SU-DHL-6 (cell line): ENCODE data around the gene CBX6.

Experiments used
- H2AFZ ChIP-seq: fragments of 200-600 bp; sonication (generic); 2 replicates; pipeline ENCODE4 v1.6.1; 2014; ENCODE audit warnings: low read depth, mild to moderate bottlenecking, moderate library complexity, mixed read lengths, antibody characterized with exemption, low read length; ENCODE audit not compliant: severe bottlenecking
- H3F3A ChIP-seq: fragments of 200-600 bp; shearing (Covaris generic); 2 replicates; pipeline ENCODE4 v1.6.0; 2016; ENCODE audit warnings: antibody characterized with exemption, mild to moderate bottlenecking; ENCODE audit not compliant: insufficient read depth
- H3K27ac ChIP-seq: fragments of 200-600 bp; sonication (generic); 2 replicates; pipeline ENCODE4 v1.5.1; 2016; ENCODE audit warnings: low read depth, mild to moderate bottlenecking, low read length, moderate library complexity, mixed read lengths
- H3K27me3 ChIP-seq: fragments of 200-600 bp; sonication (generic), shearing (Covaris generic); 2 replicates; pipeline ENCODE4 v1.6.0; 2014; ENCODE audit warnings: mild to moderate bottlenecking, low read length
- H3K36me3 ChIP-seq: fragments of 200-600 bp; sonication (generic); 2 replicates; pipeline ENCODE4 v1.6.1; 2014; ENCODE audit warnings: mild to moderate bottlenecking, low read length, mixed read lengths
- H3K4me2 ChIP-seq: fragments of 300-600, 200-600 bp; shearing (Covaris generic), sonication (generic); 2 replicates; pipeline ENCODE4 v1.6.0; 2014; ENCODE audit warnings: low read length, low read depth, mild to moderate bottlenecking; ENCODE audit not compliant: poor library complexity, severe bottlenecking
- H3K4me3 ChIP-seq: fragments of 200-600 bp; sonication (generic); 2 replicates; pipeline ENCODE4 v1.5.1; 2014; ENCODE audit warnings: antibody characterized with exemption, low read length, mild to moderate bottlenecking, mixed read lengths; ENCODE audit not compliant: insufficient read depth, poor library complexity, severe bottlenecking
- H3K79me2 ChIP-seq: fragments of 200-600 bp; sonication (generic); 2 replicates; pipeline ENCODE4 v1.6.1; 2014; ENCODE audit warnings: mild to moderate bottlenecking, low read length, moderate library complexity; ENCODE audit not compliant: insufficient read depth
- H3K9ac ChIP-seq: fragments of 200-600 bp; sonication (generic); 2 replicates; pipeline ENCODE4 v1.7.0; 2014; ENCODE audit warnings: mild to moderate bottlenecking, low read length
- H3K9me2 ChIP-seq: fragments of 200-600 bp; sonication (generic); replicated peaks from 2 replicates; pipeline ENCODE4 v1.6.1; 2014; ENCODE audit warnings: low read length; ENCODE audit not compliant: insufficient read depth
- H3K9me3 ChIP-seq: fragments of 200-600 bp; sonication (generic); 2 replicates; pipeline ENCODE4 v1.6.1; 2014; ENCODE audit warnings: low read length, mixed read lengths; ENCODE audit not compliant: insufficient read depth
- H4K20me1 ChIP-seq: fragments of 200-600 bp; sonication (generic); 2 replicates; pipeline ENCODE4 v1.6.1; 2014; ENCODE audit warnings: low read depth, mild to moderate bottlenecking, antibody characterized with exemption, low read length, moderate library complexity, mixed read lengths
- EZH2phosphoT487 ChIP-seq: fragments of 200-600 bp; sonication (generic), shearing (Covaris generic); conservative IDR thresholded peaks from 2 replicates; pipeline ENCODE4 v1.6.1; 2018; ENCODE audit warnings: mild to moderate bottlenecking, antibody characterized with exemption, low read length, moderate library complexity, mixed read lengths
- TF ChIP-seq, protein P1 (sequence below): fragments of 200-600 bp; sonication (generic); IDR thresholded peaks from one replicate; pipeline ENCODE4 v1.5.1; 2017; ENCODE audit warnings: antibody characterized with exemption, mild to moderate bottlenecking, low read length, moderate library complexity; ENCODE audit not compliant: insufficient read depth, poor library complexity, severe bottlenecking

Gene CBX6

DNA sequence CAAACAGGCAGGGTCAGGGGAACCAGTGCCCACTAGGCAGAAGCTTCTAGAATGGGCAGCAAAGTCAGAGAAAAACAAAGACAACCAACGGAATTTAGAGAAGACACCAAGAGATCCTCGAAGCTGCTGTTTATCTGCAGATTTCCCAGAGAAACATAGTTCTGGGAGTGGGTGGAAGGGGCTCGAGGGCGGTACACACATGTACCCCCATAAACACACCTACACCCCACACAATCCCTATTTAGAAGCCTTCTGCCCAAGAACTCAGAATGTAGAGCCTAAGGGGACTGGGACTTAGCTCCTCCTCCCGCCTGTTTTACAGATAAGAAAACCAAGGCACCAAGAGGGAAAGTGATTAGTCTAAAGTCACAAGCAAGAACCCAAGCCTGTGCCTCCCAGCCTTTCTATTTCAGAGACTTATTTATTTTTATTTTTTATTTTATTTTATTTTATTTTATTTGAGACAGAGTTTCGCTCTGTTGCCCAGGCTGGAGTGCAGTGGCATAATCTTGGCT lies 34.5 kb downstream of the CBX6 start:
- H3K9ac ChIP-seq, result no peak overlapping the region
- H2AFZ ChIP-seq, result no peak overlapping the region
- H3K9me2 ChIP-seq, result no peaks in the 10 kb centered on the region
- H3K36me3 ChIP-seq, result no peaks in the 10 kb centered on the region
- H3K27me3 ChIP-seq, result no peaks in the 10 kb centered on the region
- H3K4me2 ChIP-seq, result no peak overlapping the region
- no peaks in the 10 kb centered on the region for H3K9me3 ChIP-seq
- H3K4me3 ChIP-seq, result no peak overlapping the region
- no peaks in the 10 kb centered on the region for H4K20me1 ChIP-seq
- H3K79me2 ChIP-seq, result no peaks in the 10 kb centered on the region
- no peak overlapping the region for H3K27ac ChIP-seq
- H3F3A ChIP-seq, result no peaks in the 10 kb centered on the region
- TF ChIP-seq EZH2phosphoT487, result no peak

DNA sequence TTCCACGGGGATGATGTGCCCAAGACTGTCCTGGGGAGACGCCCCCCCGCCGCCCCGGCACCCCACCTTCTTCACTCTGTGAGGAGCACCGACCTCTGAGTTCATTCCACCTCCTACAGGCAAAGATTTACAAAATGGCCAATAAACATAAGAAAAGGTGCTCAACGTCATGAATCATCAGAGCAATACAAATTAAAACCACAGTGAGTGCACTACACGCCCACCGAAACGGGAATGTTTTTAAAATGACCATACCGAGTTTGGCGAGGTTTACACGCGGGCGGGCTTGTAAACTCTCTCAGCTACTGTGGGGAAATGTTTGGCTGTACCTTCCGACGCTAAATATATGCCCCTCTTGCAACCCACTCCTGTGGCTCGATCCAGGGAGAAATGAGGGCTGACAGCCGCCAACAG lies 36.1 kb downstream of the CBX6 start:
- Histone ChIP-seq H3K9me3 (no peaks in the 10 kb centered on the region), H3F3A (no peaks in the 10 kb centered on the region), H2AFZ (no peak overlapping the region), H3K4me3 (no peak overlapping the region), H3K9me2 (no peaks in the 10 kb centered on the region), H3K79me2 (no peaks in the 10 kb centered on the region), H4K20me1 (no peaks in the 10 kb centered on the region), H3K4me2 (no peak overlapping the region), H3K27me3 (no peaks in the 10 kb centered on the region), H3K36me3 (no peaks in the 10 kb centered on the region), H3K27ac (no peak overlapping the region), H3K9ac (no peak overlapping the region)
- TF ChIP-seq, protein P1, sequence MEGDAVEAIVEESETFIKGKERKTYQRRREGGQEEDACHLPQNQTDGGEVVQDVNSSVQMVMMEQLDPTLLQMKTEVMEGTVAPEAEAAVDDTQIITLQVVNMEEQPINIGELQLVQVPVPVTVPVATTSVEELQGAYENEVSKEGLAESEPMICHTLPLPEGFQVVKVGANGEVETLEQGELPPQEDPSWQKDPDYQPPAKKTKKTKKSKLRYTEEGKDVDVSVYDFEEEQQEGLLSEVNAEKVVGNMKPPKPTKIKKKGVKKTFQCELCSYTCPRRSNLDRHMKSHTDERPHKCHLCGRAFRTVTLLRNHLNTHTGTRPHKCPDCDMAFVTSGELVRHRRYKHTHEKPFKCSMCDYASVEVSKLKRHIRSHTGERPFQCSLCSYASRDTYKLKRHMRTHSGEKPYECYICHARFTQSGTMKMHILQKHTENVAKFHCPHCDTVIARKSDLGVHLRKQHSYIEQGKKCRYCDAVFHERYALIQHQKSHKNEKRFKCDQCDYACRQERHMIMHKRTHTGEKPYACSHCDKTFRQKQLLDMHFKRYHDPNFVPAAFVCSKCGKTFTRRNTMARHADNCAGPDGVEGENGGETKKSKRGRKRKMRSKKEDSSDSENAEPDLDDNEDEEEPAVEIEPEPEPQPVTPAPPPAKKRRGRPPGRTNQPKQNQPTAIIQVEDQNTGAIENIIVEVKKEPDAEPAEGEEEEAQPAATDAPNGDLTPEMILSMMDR, result no peak
- no peak for TF ChIP-seq EZH2phosphoT487

DNA sequence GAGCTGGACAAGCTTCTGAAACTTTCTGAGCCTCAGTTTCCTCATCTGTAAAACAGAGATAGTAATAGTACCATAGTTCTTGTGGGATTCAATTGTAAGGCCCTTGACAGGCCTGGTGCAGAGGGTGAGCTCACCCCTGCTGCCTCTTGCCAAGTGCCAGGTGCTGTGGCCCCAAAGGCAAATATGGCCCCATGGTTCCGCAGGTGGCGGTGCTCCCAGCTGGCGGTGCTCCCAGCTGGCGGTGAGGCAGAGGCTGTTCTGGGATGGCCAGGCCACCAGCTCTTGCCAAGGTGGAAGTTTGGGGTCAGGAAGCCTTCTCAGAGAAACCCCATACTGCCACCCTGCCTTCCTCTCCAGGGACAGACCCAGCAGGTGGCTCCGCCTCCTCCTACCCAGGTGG lies 37.0 kb downstream of the CBX6 start:
- H3K9me3 ChIP-seq, result no peaks in the 10 kb centered on the region
- H3K79me2 ChIP-seq, result no peaks in the 10 kb centered on the region
- no peak overlapping the region for H2AFZ ChIP-seq
- no peaks in the 10 kb centered on the region for H3K36me3 ChIP-seq
- no peaks in the 10 kb centered on the region for H3F3A ChIP-seq
- no peak overlapping the region for H3K9ac ChIP-seq
- no peaks in the 10 kb centered on the region for H3K9me2 ChIP-seq
- H4K20me1 ChIP-seq, result no peaks in the 10 kb centered on the region
- no peak overlapping the region for H3K27ac ChIP-seq
- H3K4me3 ChIP-seq, result no peak overlapping the region
- no peak for TF ChIP-seq EZH2phosphoT487
- TF ChIP-seq, protein P1, result no peak
- H3K27me3 ChIP-seq, result no peaks in the 10 kb centered on the region
- H3K4me2 ChIP-seq, result no peak overlapping the region

DNA sequence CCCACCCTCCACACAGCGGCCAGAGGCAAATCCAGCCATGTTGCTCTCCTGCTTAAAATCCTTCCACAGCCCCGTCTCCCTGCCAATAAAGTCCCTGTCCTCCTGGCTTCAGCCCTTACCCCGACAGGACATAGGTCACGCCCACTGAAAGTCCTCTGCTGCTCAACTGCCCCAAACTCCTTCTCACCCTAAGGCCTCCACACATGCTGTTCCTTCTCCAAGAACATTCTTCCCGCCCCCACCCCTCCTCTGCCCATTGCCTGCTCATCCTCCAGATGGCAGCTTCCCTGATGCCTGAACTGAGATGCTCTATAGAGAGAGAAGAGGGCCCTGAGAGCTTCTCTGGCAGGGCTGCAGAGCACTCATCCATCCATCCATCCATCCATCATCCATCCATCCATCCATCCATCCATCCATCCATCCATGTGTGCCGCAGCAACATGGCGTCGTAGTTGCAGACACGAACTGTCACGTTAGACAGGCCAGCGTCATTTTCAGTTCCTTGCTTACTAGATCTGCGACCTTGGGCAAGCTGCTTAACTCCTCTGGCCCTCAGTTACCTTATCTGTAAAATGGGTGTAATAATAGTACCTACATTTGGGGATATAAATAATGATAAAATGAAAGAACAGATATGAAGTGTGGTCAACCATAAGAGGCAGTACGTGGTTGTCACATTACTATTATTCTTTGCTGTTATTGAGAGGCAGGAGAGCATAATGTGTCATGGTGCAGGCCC lies 37.6 kb downstream of the CBX6 start:
- H3K36me3 ChIP-seq, result no peaks in the 10 kb centered on the region
- no peaks in the 10 kb centered on the region for H3K79me2 ChIP-seq
- H4K20me1 ChIP-seq, result no peaks in the 10 kb centered on the region
- H3K9me2 ChIP-seq, result no peaks in the 10 kb centered on the region
- no peak overlapping the region for H3K4me2 ChIP-seq
- no peak overlapping the region for H3K9ac ChIP-seq
- TF ChIP-seq EZH2phosphoT487, result no peak
- TF ChIP-seq, protein P1, result no peak
- no peak overlapping the region for H3K4me3 ChIP-seq
- no peak overlapping the region for H2AFZ ChIP-seq
- H3F3A ChIP-seq, result no peaks in the 10 kb centered on the region
- no peaks in the 10 kb centered on the region for H3K27me3 ChIP-seq
- H3K27ac ChIP-seq, result no peak overlapping the region
- no peaks in the 10 kb centered on the region for H3K9me3 ChIP-seq
